SK-N-MC (cell line): ENCODE measurements around the gene HLF.
A peak's percentile ranks its signal among the peaks of the same experiment; 100 is the strongest.

Experiments
- DNase-seq: peaks from one replicate; pipeline ENCODE4 v3.0.0-alpha.2; 2011; ENCODE audit warnings: low read depth, low spot score
- H3K27ac ChIP-seq: fragments of 200-600 bp; sonication (generic); 2 replicates; pipeline ENCODE4 v1.5.1; 2016; ENCODE audit warnings: mixed run types
- H3K36me3 ChIP-seq: fragments of 200-600 bp; sonication (generic); 2 replicates; pipeline ENCODE4 v1.6.1; 2017; ENCODE audit warnings: antibody characterized with exemption, low read length, mixed read lengths; ENCODE audit not compliant: insufficient read depth
- H3K4me3 ChIP-seq: fragments of 200-600 bp; sonication (generic); 2 replicates; pipeline ENCODE4 v1.5.1; 2016
- H3K9ac ChIP-seq: fragments of 200-600 bp; sonication (generic); 2 replicates; pipeline ENCODE4 v1.8.0; 2017; ENCODE audit warnings: mixed run types, mixed read lengths; ENCODE audit not compliant: insufficient read length
- H3K9me3 ChIP-seq: fragments of 200-600 bp; sonication (generic); 2 replicates; pipeline ENCODE4 v1.6.1; 2017; ENCODE audit warnings: low read depth, mild to moderate bottlenecking, antibody characterized with exemption, low read length, moderate library complexity, mixed read lengths
- EZH2 ChIP-seq: fragments of 200-600 bp; sonication (generic); IDR thresholded peaks from one replicate; pipeline ENCODE4 v1.6.1; 2017; ENCODE audit warnings: antibody characterized with exemption
- FOXP2 ChIP-seq: optimal IDR thresholded peaks from 2 replicates; pipeline ENCODE3; 2011; ENCODE audit warnings: mild to moderate bottlenecking, moderate library complexity; ENCODE audit not compliant: insufficient read depth; ENCODE audit errors: extremely low read length, control extremely low read depth
- POLR2AphosphoS5 ChIP-seq: IDR thresholded peaks from 2 replicates; pipeline ENCODE4 v1.6.1; 2012; ENCODE audit warnings: mild to moderate bottlenecking, low read depth, low read length, borderline replicate concordance

Gene HLF

GRCh38 chr17:55275894-55276804 is 11.4 kb downstream of the HLF start:
- H3K9me3 ChIP-seq, result no peaks in the 10 kb centered on the region
- peak overlapping the region; percentile 67; the same call in 1 of the 2 replicates for H3K27ac ChIP-seq
- no peaks in the 10 kb centered on the region for H3K36me3 ChIP-seq
- no peak overlapping the region for H3K9ac ChIP-seq
- peak; percentile 35 for DNase-seq
- TF ChIP-seq POLR2AphosphoS5 (no peak), FOXP2 (no peak), EZH2 (no peak)
- H3K4me3 ChIP-seq, result no peak overlapping the region

DNA sequence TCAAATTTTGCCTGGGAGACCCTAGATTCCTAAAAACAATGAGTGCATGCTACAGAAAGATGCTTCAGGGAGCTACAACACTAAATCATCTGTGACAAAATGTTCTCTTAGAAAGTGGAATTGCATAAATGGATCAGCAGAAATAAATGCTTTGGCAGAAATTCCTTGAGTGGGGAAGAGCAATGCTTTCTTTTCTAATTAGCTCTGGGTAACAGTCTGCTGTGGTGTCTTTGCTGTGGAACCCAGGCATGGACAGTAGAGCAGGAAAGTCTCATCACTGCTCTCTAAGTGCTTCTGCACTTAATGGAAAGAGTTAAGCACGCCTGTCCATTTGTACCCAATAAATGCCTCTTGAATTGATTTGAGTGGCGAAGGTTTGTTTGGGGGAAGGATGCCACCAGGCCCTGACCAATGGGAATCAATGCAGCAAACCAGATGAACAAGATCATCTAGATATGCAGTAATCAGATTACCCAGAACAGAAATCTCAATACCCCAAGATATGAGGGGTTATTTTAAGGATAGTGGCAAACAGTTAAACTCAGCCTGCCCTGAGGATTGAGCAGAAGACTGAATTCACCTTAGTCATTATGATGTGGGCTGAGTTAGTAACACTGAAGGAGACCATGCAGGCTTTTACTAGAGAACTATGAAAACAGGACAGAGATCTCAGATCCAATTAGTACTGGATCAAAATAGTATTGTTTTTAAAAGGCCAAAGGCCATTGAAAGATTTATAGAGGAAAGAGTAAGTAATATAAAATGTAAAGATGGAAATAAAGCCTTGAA is 13.6 kb downstream of the HLF start:
- Histone ChIP-seq H3K9ac (no peak overlapping the region), H3K36me3 (no peaks in the 10 kb centered on the region), H3K4me3 (no peak overlapping the region), H3K27ac (peak overlapping the region; percentile 26; the same call in 1 of the 2 replicates), H3K9me3 (no peaks in the 10 kb centered on the region)
- TF ChIP-seq FOXP2 (no peak), EZH2 (no peak), POLR2AphosphoS5 (no peak)
- no peak for DNase-seq

- no peaks in the 10 kb centered on the region for H3K9me3 ChIP-seq
- TF ChIP-seq EZH2, result no peak
- no peak for TF ChIP-seq POLR2AphosphoS5
- no peak for TF ChIP-seq FOXP2
- H3K36me3 ChIP-seq, result no peaks in the 10 kb centered on the region
- no peak overlapping the region for H3K4me3 ChIP-seq
- H3K9ac ChIP-seq, result no peak overlapping the region
- DNase-seq, result no peak
- no peak overlapping the region for H3K27ac ChIP-seq
Observed at GRCh38 chr17:55279203-55279602, 14.4 kb downstream of the HLF start.

GRCh38 chr17:55279788-55280187 is 15.0 kb downstream of the HLF start:
- DNase-seq, result no peak
- Histone ChIP-seq H3K9ac (no peak overlapping the region), H3K27ac (no peak overlapping the region), H3K36me3 (no peaks in the 10 kb centered on the region), H3K9me3 (no peaks in the 10 kb centered on the region), H3K4me3 (no peak overlapping the region)
- TF ChIP-seq FOXP2 (no peak), POLR2AphosphoS5 (no peak), EZH2 (no peak)

- no peak for DNase-seq
- no peaks in the 10 kb centered on the region for H3K9me3 ChIP-seq
- H3K9ac ChIP-seq, result no peak overlapping the region
- no peak overlapping the region for H3K4me3 ChIP-seq
- no peak overlapping the region for H3K27ac ChIP-seq
- no peaks in the 10 kb centered on the region for H3K36me3 ChIP-seq
- TF ChIP-seq POLR2AphosphoS5 (no peak), EZH2 (no peak), FOXP2 (no peak)
Observed at GRCh38 chr17:55280212-55280611, 15.5 kb downstream of the HLF start.

- no peak for TF ChIP-seq POLR2AphosphoS5
- no peak for TF ChIP-seq FOXP2
- TF ChIP-seq EZH2, result no peak
- no peak overlapping the region for H3K9ac ChIP-seq
- H3K27ac ChIP-seq, result no peak overlapping the region
- no peak overlapping the region for H3K4me3 ChIP-seq
- no peaks in the 10 kb centered on the region for H3K9me3 ChIP-seq
- DNase-seq, result no peak
- H3K36me3 ChIP-seq, result no peaks in the 10 kb centered on the region
Observed at GRCh38 chr17:55281649-55282378, 17.1 kb downstream of the HLF start.

DNA sequence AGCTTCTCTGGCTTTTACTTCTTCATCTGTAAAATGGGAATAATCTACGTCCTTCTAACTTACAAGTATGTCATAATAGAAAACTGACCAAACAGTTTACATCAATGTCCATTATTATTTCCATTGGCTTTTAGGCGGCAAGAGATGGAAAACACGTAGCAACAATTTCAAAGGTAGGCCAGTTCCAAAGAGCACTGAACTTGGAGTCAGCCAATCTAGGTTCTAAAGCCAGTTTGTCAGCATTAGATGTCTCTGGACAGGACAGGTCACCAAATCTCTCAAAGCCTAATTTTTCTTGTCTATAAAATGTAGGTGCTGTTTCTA is 17.6 kb downstream of the HLF start:
- Histone ChIP-seq H3K9ac (no peak overlapping the region), H3K4me3 (no peak overlapping the region), H3K9me3 (no peaks in the 10 kb centered on the region), H3K36me3 (no peaks in the 10 kb centered on the region), H3K27ac (no peak overlapping the region)
- TF ChIP-seq EZH2, result no peak
- no peak for TF ChIP-seq POLR2AphosphoS5
- TF ChIP-seq FOXP2, result no peak
- no peak for DNase-seq

DNA sequence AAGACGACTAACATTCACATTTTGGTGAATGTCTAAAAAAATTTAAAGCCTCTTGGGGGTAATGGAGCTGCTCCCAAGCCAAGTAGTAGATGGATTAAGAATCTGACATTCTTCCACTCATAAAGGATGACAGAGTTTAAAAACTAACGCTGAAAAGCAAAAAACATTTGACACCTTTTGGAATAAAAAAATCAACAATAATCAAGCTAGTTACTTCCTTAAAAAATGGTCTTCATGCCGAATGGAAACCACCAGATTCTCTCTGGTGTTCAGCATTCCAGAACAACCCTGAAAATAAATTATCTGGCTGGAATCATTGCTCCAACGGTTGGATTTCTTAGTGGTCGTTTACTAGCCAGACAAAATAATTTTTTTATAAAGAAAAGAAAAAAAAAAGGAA is 18.0 kb downstream of the HLF start:
- no peak for DNase-seq
- H3K9ac ChIP-seq, result no peak overlapping the region
- H3K9me3 ChIP-seq, result no peaks in the 10 kb centered on the region
- TF ChIP-seq FOXP2 (no peak), POLR2AphosphoS5 (no peak), EZH2 (no peak)
- H3K27ac ChIP-seq, result no peak overlapping the region
- H3K4me3 ChIP-seq, result no peak overlapping the region
- H3K36me3 ChIP-seq, result no peaks in the 10 kb centered on the region
